Central memory CD8-positive, alpha-beta T cell (primary cell): ENCODE results near the gene UBE2E2.

Experiments
- ATAC-seq: fragments of 150-1000 bp; cut with Tn5 transposase; replicated peaks from 2 replicates; pipeline ENCODE4 v1.10.0; 2022; ENCODE audit warnings: mild to moderate bottlenecking, moderate FRiP score, moderate number of reproducible peaks; ENCODE audit not compliant: poor library complexity, severe bottlenecking; ENCODE audit errors: extremely low read depth
- DNase-seq, 2 donors: peaks; one replicate each; pipeline ENCODE4 v3.0.0; 2021; ENCODE audit warnings: low spot score in 2 of 2
- H3K27ac Mint-ChIP-seq: one replicate; pipeline ENCODE4 v1.8.0; 2022; ENCODE audit warnings: low read depth, mild to moderate bottlenecking, moderate library complexity, mixed read lengths
- H3K27me3 Mint-ChIP-seq: one replicate; pipeline ENCODE4 v1.8.0; 2022; ENCODE audit warnings: mixed read lengths
- H3K36me3 Mint-ChIP-seq: one replicate; pipeline ENCODE4 v1.8.0; 2022; ENCODE audit warnings: mild to moderate bottlenecking, moderate library complexity, mixed read lengths; ENCODE audit not compliant: insufficient read depth
- H3K4me1 Mint-ChIP-seq: one replicate; pipeline ENCODE4 v1.8.0; 2022; ENCODE audit warnings: mixed read lengths
- H3K4me3 Mint-ChIP-seq: one replicate; pipeline ENCODE4 v1.8.0; 2022; ENCODE audit warnings: mild to moderate bottlenecking, moderate library complexity, mixed read lengths
- H3K9me3 Mint-ChIP-seq: one replicate; pipeline ENCODE4 v1.8.0; 2022; ENCODE audit warnings: mixed read lengths

Gene UBE2E2

GRCh38 chr3:23547905-23548650 lies 345.0 kb downstream of the UBE2E2 start:
- no peak for DNase-seq
- Mint-ChIP-seq H3K9me3 (no peaks in the 10 kb centered on the region), H3K27ac (no peak overlapping the region), H3K36me3 (no peaks in the 10 kb centered on the region), H3K27me3 (peaks cover 35% of the 10 kb centered on the region), H3K4me1 (no peaks in the 10 kb centered on the region), H3K4me3 (no peak overlapping the region)
- no peak for ATAC-seq

DNA sequence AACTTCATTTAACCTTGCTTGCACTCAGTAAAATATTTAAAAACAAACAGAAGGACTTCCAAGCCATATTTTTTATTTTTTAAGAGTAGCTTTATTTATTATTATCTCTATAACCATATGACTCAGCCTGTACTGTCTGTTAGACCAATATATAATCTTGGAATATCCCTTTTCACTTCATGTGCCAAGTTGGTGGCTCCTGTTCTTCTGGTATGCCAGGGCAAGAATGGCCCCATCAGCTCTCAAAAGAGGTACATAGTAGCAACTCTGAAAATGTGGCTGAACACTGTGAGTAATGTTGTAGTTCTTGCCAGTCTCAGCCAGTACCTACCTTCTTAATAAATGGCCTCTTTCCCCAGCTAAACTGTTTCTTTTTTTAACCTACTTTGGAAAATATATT lies 345.6 kb downstream of the UBE2E2 start:
- DNase-seq (no peak), ATAC-seq (no peak)
- H3K27me3 Mint-ChIP-seq: peaks cover 29% of the 10 kb centered on the region
- H3K9me3 Mint-ChIP-seq: no peaks in the 10 kb centered on the region
- H3K36me3 Mint-ChIP-seq: no peaks in the 10 kb centered on the region
- no peak overlapping the region for H3K27ac Mint-ChIP-seq
- no peak overlapping the region for H3K4me3 Mint-ChIP-seq
- no peaks in the 10 kb centered on the region for H3K4me1 Mint-ChIP-seq

DNA sequence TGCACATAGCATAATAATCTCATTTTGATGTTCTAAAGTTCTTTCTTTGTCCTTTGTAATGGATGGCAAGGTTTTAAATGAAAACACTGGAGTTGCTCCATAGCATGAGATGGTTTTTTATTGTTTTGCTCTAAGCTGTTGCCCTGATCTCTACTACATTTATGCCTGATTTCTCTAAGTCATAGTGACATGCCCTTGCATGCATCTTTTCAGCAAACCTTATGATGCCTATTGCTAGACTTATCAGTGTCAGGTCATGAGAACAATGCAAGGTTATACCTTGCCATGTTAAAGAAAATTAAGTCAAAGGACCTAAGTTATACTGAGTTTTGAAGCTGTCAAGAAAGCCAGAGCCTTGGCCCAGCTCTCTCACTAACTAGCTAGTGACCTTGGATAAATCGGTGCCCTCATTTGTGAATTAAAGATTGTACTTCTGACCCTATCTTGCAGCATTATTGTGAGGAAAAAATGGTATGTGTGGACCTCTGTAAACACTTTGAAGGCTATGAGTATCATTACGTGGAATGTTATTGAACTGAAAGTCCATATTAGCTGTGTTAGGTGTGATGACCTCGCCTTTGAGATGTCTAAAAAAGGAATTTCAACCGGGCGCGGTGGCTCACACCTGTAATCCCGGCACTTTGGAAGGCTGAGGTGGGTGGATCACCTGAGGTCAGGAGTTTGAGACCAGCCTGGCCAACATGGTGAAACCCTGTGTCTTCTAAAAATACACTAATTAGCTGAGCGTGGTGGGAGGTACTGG lies 346.2 kb downstream of the UBE2E2 start:
- no peaks in the 10 kb centered on the region for H3K4me1 Mint-ChIP-seq
- H3K27ac Mint-ChIP-seq: no peak overlapping the region
- H3K9me3 Mint-ChIP-seq: no peaks in the 10 kb centered on the region
- no peak for DNase-seq
- H3K27me3 Mint-ChIP-seq: peaks cover 23% of the 10 kb centered on the region
- no peak for ATAC-seq
- no peak overlapping the region for H3K4me3 Mint-ChIP-seq
- H3K36me3 Mint-ChIP-seq: no peaks in the 10 kb centered on the region

GRCh38 chr3:23550402-23550801 lies 347.3 kb downstream of the UBE2E2 start:
- H3K27ac Mint-ChIP-seq: no peak overlapping the region
- H3K4me3 Mint-ChIP-seq: no peak overlapping the region
- peaks cover 23% of the 10 kb centered on the region for H3K27me3 Mint-ChIP-seq
- no peak for ATAC-seq
- no peak for DNase-seq
- H3K36me3 Mint-ChIP-seq: no peaks in the 10 kb centered on the region
- H3K9me3 Mint-ChIP-seq: no peaks in the 10 kb centered on the region
- H3K4me1 Mint-ChIP-seq: no peaks in the 10 kb centered on the region

GRCh38 chr3:23552506-23552905 lies 349.4 kb downstream of the UBE2E2 start:
- no peak overlapping the region for H3K4me3 Mint-ChIP-seq
- H3K36me3 Mint-ChIP-seq: no peaks in the 10 kb centered on the region
- no peak overlapping the region for H3K27ac Mint-ChIP-seq
- DNase-seq (no peak), ATAC-seq (no peak)
- peaks cover 21% of the 10 kb centered on the region for H3K27me3 Mint-ChIP-seq
- H3K4me1 Mint-ChIP-seq: no peaks in the 10 kb centered on the region
- no peaks in the 10 kb centered on the region for H3K9me3 Mint-ChIP-seq

DNA sequence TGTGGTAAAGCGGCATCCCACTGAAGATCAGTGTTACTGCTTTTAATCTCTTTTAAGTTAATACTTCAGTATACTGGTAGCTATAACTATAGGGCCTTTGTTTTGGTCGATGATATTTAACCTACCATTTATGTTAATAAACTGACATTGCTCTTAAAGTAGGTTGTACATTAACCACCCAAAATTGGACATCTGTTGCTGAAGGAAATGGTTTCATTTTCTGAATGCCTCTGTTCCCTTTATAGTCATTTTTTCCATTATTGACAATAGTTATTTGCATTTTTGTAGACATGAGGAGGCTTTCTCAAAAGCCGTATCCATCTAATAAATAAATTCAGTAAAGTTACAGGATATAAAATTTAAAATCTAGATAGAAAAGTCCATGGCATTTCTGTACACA lies 350.2 kb downstream of the UBE2E2 start:
- H3K4me3 Mint-ChIP-seq: no peak overlapping the region
- H3K27me3 Mint-ChIP-seq: peaks cover 13% of the 10 kb centered on the region
- H3K4me1 Mint-ChIP-seq: no peaks in the 10 kb centered on the region
- no peak for DNase-seq
- no peaks in the 10 kb centered on the region for H3K36me3 Mint-ChIP-seq
- no peak for ATAC-seq
- no peak overlapping the region for H3K27ac Mint-ChIP-seq
- H3K9me3 Mint-ChIP-seq: no peaks in the 10 kb centered on the region

DNA sequence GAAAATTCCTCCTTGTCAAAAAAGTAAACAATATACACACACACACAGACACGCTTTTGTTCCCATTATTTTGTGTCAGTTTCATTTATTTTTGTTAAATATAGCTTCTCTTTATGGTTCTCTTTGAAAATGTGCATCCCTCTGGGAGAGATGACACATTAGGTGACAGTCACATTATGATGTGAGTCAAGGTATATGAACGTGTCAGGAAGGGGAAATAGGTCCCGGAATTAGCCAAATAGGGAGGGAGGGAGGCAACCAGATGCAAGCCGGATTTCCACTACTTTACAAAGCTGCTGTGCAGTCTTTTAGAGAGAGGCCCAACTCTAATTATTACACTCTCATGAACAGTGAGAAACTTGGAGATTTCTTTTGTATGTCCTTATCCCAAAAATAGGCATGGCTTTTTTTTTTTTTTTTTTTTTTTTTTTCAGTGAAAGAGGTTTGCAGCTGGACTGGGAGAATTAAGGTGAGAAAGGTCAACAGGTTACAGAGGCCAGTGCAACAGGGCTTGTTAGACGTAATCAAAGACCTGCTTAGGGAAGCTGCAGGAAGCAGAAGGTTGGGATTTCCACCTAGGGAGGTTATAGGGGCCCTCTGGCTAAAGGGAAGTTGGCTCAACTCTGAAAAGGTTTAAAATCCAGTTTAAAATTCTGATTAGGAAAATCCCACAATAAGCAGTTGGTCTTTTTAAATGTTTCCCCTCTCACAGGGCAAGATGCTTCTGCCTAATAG lies 362.1 kb downstream of the UBE2E2 start:
- DNase-seq: no peak
- Mint-ChIP-seq H3K4me3 (no peak overlapping the region), H3K27ac (no peak overlapping the region)

GRCh38 chr3:23566499-23566898 lies 363.4 kb downstream of the UBE2E2 start:
- DNase-seq (no peak), ATAC-seq (no peak)
- Mint-ChIP-seq H3K4me1 (no peaks in the 10 kb centered on the region), H3K9me3 (no peaks in the 10 kb centered on the region), H3K27ac (no peak overlapping the region), H3K4me3 (no peak overlapping the region), H3K27me3 (peaks cover 19% of the 10 kb centered on the region), H3K36me3 (no peaks in the 10 kb centered on the region)

More for the DNA sequence above, 362.1 kb downstream of the UBE2E2 start:
- Mint-ChIP-seq H3K27me3 (peaks cover 17% of the 10 kb centered on the region), H3K36me3 (peaks cover 3% of the 10 kb centered on the region), H3K4me1 (no peaks in the 10 kb centered on the region), H3K9me3 (no peaks in the 10 kb centered on the region)
- ATAC-seq: no peak

DNA sequence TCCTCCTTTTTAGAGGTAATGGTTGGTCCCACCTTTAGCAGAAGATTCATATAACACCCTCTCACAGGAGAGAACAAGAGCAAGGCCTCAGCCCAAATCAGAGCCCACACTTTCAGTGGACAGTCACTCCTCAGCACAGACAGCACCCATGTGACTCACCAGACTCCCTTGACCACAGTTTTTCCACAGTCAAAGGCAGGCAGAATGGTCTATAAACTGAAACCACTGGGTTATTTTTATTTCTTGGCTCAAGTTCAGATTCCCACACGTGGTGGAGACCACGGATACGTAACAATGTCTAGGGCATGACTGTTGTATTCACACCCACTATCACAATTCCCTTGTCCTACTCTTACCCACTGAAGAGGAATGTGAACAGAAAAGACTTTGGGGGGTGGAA lies 364.8 kb downstream of the UBE2E2 start:
- H3K9me3 Mint-ChIP-seq: no peaks in the 10 kb centered on the region
- peaks cover 29% of the 10 kb centered on the region for H3K27me3 Mint-ChIP-seq
- H3K4me1 Mint-ChIP-seq: no peaks in the 10 kb centered on the region
- no peak overlapping the region for H3K4me3 Mint-ChIP-seq
- no peak for ATAC-seq
- H3K27ac Mint-ChIP-seq: no peak overlapping the region
- DNase-seq: no peak
- H3K36me3 Mint-ChIP-seq: no peaks in the 10 kb centered on the region

DNA sequence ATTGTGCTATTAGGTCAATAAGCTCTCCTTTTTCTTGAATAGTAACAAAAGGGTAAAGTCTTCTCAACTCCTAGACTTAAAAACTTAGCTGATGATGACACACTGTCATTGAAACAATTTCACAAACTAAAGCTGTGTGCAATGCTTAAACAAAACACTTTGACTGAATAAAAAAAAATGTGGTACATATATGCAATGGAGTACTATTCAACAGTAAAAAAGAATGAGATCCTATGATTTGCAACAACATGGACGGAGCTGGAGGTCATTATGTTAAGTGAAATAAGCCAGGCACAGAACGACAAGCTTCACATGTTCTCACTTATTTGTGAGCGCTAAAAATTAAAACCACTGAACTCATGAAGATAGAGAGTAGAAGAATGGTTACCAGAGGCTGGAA lies 370.7 kb downstream of the UBE2E2 start:
- Mint-ChIP-seq H3K36me3 (no peaks in the 10 kb centered on the region), H3K4me1 (no peaks in the 10 kb centered on the region), H3K4me3 (no peak overlapping the region), H3K27me3 (peaks cover 35% of the 10 kb centered on the region), H3K9me3 (no peaks in the 10 kb centered on the region), H3K27ac (no peak overlapping the region)
- no peak for ATAC-seq
- no peak for DNase-seq

DNA sequence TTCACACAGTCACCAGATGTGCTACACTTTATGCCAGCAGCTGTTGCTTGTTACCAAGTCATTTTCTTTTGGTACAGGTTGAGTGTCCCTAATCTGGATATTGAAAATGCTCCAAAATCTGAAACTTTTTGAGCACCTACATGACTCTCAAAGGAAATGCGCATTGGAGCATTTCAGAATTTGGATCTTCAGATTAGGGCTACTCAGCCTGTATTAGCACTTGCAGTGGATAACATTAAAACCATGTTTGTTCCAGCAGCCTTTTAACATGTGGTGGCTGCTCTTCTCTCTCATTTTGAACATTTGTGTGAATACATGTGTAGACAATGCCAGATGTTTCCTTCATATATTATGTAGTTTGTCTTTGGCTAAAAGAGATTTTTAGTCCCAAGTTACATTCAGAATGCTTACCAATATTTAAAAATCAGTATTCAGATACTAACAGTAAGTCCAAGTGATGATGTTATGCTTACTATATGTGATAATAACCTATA lies 371.7 kb downstream of the UBE2E2 start:
- ATAC-seq (no peak), DNase-seq (no peak)
- no peak overlapping the region for H3K4me3 Mint-ChIP-seq
- no peak overlapping the region for H3K27ac Mint-ChIP-seq
- H3K4me1 Mint-ChIP-seq: no peaks in the 10 kb centered on the region
- no peaks in the 10 kb centered on the region for H3K9me3 Mint-ChIP-seq
- H3K27me3 Mint-ChIP-seq: peaks cover 35% of the 10 kb centered on the region
- H3K36me3 Mint-ChIP-seq: no peaks in the 10 kb centered on the region

DNA sequence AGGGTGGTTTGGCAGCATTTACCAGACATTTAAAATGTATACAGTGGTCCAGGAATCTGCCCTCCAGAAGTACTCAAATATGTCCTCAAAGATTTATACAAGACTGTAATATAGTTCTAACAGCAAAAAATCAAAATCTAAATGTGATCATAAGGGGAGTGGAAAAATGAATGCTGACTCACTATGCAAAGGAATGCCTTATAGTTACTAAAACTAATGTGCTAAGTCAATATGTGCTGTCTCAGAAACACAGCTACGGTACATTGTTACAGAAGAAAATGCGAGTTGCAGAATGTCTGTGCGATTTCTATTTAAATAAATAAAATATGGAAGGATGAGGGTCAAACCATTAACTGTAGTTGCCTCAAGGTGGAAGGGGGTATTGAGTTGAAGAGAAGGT lies 372.6 kb downstream of the UBE2E2 start:
- DNase-seq (no peak), ATAC-seq (no peak)
- Mint-ChIP-seq H3K27me3 (peaks cover 35% of the 10 kb centered on the region), H3K27ac (no peak overlapping the region), H3K36me3 (no peaks in the 10 kb centered on the region), H3K4me1 (no peaks in the 10 kb centered on the region), H3K4me3 (no peak overlapping the region), H3K9me3 (no peaks in the 10 kb centered on the region)
